A549 (cell line): Measurements from ENCODE around the gene ANKRD39. TPM values are rescaled to one million over a fixed set of nuclear protein-coding genes. Genes with fewer than 3 reads are reported as not detected.

ENCODE experiments used
- ATAC-seq, 2 experiments: fragments of 200-7000 bp in 1 of 2; fragments of >200 bp in 1 of 2; cut with Nextera tagmentation in 1 of 2; cut with Tn5 transposase in 1 of 2; 3 replicates each; pipeline versions ENCODE4 v1.8.0 to v1.9.1; 2018 to 2020; ENCODE audit warnings: mild to moderate bottlenecking in 1 of 2, moderate library complexity in 1 of 2
- CTCF ChIA-PET: fragments of 300-600 bp; sonication (Branson Sonifier 250); formaldehyde crosslinking; extraction: SDS; loops from one replicate; lab custom pipeline; 2021; ENCODE audit warnings: antibody characterized with exemption, inconsistent platforms; lab: Yijun Ruan, JAX
- POLR2A ChIA-PET: fragments of 350-600 bp; formaldehyde crosslinking; extraction: SDS; loops from one replicate; lab custom pipeline; 2021; ENCODE audit warnings: antibody characterized with exemption, inconsistent platforms; lab: Yijun Ruan, JAX
- DNase-seq, 2 experiments: peaks; one replicate each; pipeline versions ENCODE4 v3.0.0 to v3.0.0-alpha.2; 2011 to 2016; ENCODE audit warnings: low read depth in 1 of 2, low spot score in 1 of 2
- FAIRE-seq: peaks from 2 replicates; lab custom pipeline; 2011; peaks lifted over from hg19 to GRCh38; lab: Jason Lieb, UNC
- H3K27ac ChIP-seq, 2 experiments: fragments of >200 bp; sonication (Bioruptor Twin); formaldehyde crosslinking; 3 replicates each; pipeline ENCODE4 v1.5.1; 2016 to 2017
- H3K4me1 ChIP-seq: fragments of >200 bp; sonication (Bioruptor Twin); formaldehyde crosslinking; 3 replicates; pipeline ENCODE4 v1.6.1; 2016
- H3K4me2 ChIP-seq: fragments of >200 bp; sonication (Bioruptor Twin); formaldehyde crosslinking; 3 replicates; pipeline ENCODE4 v1.6.1; 2016
- H3K4me3 ChIP-seq: fragments of >200 bp; sonication (Bioruptor Twin); formaldehyde crosslinking; 3 replicates; pipeline ENCODE4 v1.5.1; 2016
- H3K9me3 ChIP-seq: fragments of >200 bp; sonication (Bioruptor Twin); formaldehyde crosslinking; 3 replicates; pipeline ENCODE4 v1.6.1; 2016
- EHMT2 ChIP-seq: fragments of 200-600 bp; sonication (generic); IDR thresholded peaks from 2 replicates; pipeline ENCODE4 v1.6.1; 2016; ENCODE audit warnings: antibody characterized with exemption, low read depth, mild to moderate bottlenecking, moderate library complexity
- GATA3 ChIP-seq: IDR thresholded peaks from 2 replicates; pipeline ENCODE4 v1.6.1; 2012; ENCODE audit warnings: borderline replicate concordance
- HOXB13 ChIP-seq: fragments of 250-450 bp; sonication (Bioruptor Pico); IDR thresholded peaks from 2 replicates; pipeline ENCODE4 v1.5.0; 2020; ENCODE audit warnings: low read depth, mild to moderate bottlenecking, moderate library complexity
- HOXB5 ChIP-seq: fragments of 250-450 bp; sonication (Bioruptor Pico); IDR thresholded peaks from 2 replicates; pipeline ENCODE4 v1.5.0; 2020; ENCODE audit warnings: mild to moderate bottlenecking, moderate library complexity
- ZSCAN20 ChIP-seq: fragments of 250-450 bp; sonication (Bioruptor Pico); IDR thresholded peaks from 2 replicates; pipeline ENCODE4 v1.8.0; 2022; ENCODE audit warnings: mild to moderate bottlenecking, moderate library complexity
- WGBS: methylation state at CpG from one replicate; pipeline ENCODE4 v1.1.6; 2017; ENCODE audit errors: missing lambda C conversion rate; 5-methylcytosine and 5-hydroxymethylcytosine counted together
- polyA plus RNA-seq, 4 experiments: library from polyadenylated mRNA; depleted of rRNA in 3 of 4; stranded (reverse); fragments of >200 nt; fragmentation: RNase III in 1 of 4; extraction: RNeasy Plus Mini Kit Qiagen cat#74134 plus additional on column Dnase treatment in 1 of 4; gene quantifications; 2 replicates in 3 of 4; 3 replicates in 1 of 4; pipeline ENCODE4 v1.2.3, GENCODE V29; 2011 to 2017
- TF ChIP-seq, protein P1 (sequence below): IDR thresholded peaks from 2 replicates; pipeline ENCODE4 v1.6.1; 2012
- TF ChIP-seq, protein P2 (sequence below): fragments of >200 bp; sonication (Bioruptor Twin); formaldehyde crosslinking; IDR thresholded peaks from 3 replicates; pipeline ENCODE4 v1.5.1; 2016
- TF ChIP-seq, protein P3 (sequence below): fragments of 200-600 bp; sonication (generic); IDR thresholded peaks from 2 replicates; pipeline ENCODE4 v1.6.1; 2016; ENCODE audit warnings: antibody characterized with exemption, mild to moderate bottlenecking, moderate library complexity
- TF ChIP-seq, protein P4 (sequence below): fragments of 250-450 bp; sonication (Bioruptor Pico); IDR thresholded peaks from 2 replicates; pipeline ENCODE4 v1.5.0; 2021; ENCODE audit warnings: mild to moderate bottlenecking, moderate library complexity, borderline replicate concordance

Gene ANKRD39
- polyA plus RNA-seq, 2 of the 4 experiments (the other 2 are of a cell fraction): 6.3 to 16.4 TPM

DNA sequence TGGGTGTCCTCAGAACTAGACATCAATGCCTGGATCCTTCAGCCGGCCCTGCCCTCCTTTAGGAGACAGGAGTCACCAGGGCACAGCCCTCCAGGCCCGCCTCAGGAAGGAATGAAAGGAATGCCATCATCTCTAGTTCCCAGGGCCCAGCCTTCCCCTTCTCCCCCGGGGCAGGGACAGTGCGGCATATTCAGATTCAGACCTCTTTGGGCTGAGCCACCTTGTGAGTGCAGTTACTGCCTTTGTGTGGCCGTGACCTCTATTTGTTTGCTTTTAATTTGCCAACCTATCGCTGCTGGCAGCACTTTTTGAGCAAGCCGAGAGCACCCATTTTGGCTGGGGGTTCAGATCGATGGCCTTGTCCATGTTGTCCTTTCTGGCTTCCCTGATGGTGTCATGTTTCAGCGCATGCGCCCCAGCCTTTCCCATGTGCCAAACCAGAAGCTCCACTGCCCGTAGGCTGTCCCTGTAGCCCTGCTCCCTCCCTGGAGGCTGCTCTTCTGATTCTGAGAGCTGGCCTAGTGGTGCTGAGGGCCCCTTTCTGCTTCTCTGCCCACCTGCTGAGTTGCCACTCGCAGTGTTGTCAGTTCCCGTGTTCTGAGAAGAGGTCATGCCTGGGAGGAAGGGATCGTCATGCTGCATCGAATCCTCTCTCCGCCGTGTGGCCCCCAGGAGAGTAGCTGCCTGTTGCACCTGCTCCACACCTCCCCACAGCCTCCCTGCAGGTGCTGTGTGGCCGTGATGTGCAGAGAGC, 24.9 kb downstream of the ANKRD39 start:
- H3K27ac ChIP-seq: peak overlapping the region; percentile 59 to 78
- no peak overlapping the region for H3K4me3 ChIP-seq
- ATAC-seq: peak; percentile 84 to 90
- H3K4me1 ChIP-seq: peaks cover 22% of the 10 kb centered on the region
- H3K9me3 ChIP-seq: no peaks in the 10 kb centered on the region
- no peak for FAIRE-seq
- DNase-seq: peak; percentile 54 to 67
- whole genome bisulfite sequencing: 52% methylated on average over 16 of the region's 18 CpGs
- no peak for TF ChIP-seq HOXB13 (CRISPR knock-in tag)
- TF ChIP-seq, protein P1, sequence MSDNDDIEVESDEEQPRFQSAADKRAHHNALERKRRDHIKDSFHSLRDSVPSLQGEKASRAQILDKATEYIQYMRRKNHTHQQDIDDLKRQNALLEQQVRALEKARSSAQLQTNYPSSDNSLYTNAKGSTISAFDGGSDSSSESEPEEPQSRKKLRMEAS: 0 out of 2 replicates have a peak, but pooled peaks have one; percentile 16
- TF ChIP-seq EHMT2: no peak
- 0 out of 2 replicates have a peak, but pooled peaks have one; percentile 29 for TF ChIP-seq HOXB5 (CRISPR knock-in tag)
- TF ChIP-seq, protein P2, sequence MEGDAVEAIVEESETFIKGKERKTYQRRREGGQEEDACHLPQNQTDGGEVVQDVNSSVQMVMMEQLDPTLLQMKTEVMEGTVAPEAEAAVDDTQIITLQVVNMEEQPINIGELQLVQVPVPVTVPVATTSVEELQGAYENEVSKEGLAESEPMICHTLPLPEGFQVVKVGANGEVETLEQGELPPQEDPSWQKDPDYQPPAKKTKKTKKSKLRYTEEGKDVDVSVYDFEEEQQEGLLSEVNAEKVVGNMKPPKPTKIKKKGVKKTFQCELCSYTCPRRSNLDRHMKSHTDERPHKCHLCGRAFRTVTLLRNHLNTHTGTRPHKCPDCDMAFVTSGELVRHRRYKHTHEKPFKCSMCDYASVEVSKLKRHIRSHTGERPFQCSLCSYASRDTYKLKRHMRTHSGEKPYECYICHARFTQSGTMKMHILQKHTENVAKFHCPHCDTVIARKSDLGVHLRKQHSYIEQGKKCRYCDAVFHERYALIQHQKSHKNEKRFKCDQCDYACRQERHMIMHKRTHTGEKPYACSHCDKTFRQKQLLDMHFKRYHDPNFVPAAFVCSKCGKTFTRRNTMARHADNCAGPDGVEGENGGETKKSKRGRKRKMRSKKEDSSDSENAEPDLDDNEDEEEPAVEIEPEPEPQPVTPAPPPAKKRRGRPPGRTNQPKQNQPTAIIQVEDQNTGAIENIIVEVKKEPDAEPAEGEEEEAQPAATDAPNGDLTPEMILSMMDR: no peak
- ChIA-PET CTCF (interaction anchor here (0.6 to 2.6 kb wide), 7 partner anchors 12 to 279 kb away, joined by 3 to 9 read pairs (median 5); partner anchors contain the start of genes ANKRD39 and CNNM3), POLR2A (no interaction called here)
- H3K4me2 ChIP-seq: peak overlapping the region; percentile 53

DNA sequence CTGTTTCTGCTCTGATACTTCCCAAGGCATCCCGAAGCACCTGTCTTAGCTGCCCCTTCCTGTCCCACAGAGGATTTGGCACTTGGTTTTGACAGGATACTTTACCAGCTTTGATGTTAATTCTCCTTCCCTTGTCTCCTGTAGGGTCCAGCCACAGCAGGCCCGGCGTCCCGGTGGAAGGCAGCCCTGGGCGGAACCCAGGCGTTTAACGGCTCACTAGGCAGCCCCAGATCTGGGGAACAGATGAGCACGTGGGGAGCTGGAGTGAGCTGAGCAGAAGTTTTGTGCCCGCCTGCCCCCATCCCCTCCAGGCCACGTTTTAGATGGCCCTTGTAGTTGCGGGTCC, 25.4 kb downstream of the ANKRD39 start:
- ATAC-seq: 0 out of 6 replicates have a peak, but pooled peaks of 1 of the 2 experiments have one; percentile 15
- FAIRE-seq: no peak
- Histone ChIP-seq H3K4me2 (peak overlapping the region; percentile 53), H3K27ac (peak overlapping the region; percentile 59 to 78; a peak in 5 of 6 replicates), H3K4me1 (peaks cover 22% of the 10 kb centered on the region), H3K4me3 (no peak overlapping the region), H3K9me3 (no peaks in the 10 kb centered on the region)
- ChIA-PET CTCF (interaction anchor here (1.2 to 2.6 kb wide), 5 partner anchors 12 to 36 kb away, joined by 3 to 9 read pairs (median 5); partner anchors contain the start of genes ANKRD39 and CNNM3), POLR2A (interaction anchor here (0.6 kb wide), 1 partner anchor 97 kb away, joined by 4 read pairs; no protein-coding TSS in a partner anchor)
- WGBS: 77% methylated on average over 11 of the region's 11 CpGs
- no peak for DNase-seq
- TF ChIP-seq ZSCAN20 (CRISPR knock-in tag): no peak

DNA sequence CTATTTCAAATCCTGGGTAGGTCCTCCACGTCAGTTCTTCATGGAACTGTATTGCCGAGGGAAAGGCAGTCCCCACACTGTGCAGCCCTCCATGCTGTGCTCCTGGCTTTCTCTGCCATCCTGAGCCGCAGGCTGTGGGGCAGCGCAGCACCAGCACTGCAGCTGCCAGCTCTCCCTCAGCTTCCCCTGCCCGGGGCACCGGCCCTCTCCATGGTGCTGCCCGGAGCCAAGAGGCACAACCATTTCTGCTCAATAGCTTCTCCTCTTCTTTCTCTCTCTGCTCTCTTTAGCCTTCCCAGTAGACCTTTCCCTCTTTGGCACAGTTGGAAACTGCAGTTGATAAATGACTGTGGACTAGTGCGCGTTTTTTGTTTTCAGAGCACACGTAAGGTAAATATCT, 26.1 kb downstream of the ANKRD39 start:
- ATAC-seq: peak; percentile 33 to 34; a peak in 4 of 6 replicates
- CTCF ChIA-PET: interaction anchor here (1.0 to 2.6 kb wide), 6 partner anchors 11 to 281 kb away, joined by 3 to 9 read pairs (median 4); partner anchors contain the start of gene ANKRD39
- POLR2A ChIA-PET: interaction anchor here (0.6 kb wide), 1 partner anchor 96 kb away, joined by 4 read pairs; no protein-coding TSS in a partner anchor
- no peak for DNase-seq
- FAIRE-seq: no peak
- TF ChIP-seq GATA3: no peak
- TF ChIP-seq, protein P3, sequence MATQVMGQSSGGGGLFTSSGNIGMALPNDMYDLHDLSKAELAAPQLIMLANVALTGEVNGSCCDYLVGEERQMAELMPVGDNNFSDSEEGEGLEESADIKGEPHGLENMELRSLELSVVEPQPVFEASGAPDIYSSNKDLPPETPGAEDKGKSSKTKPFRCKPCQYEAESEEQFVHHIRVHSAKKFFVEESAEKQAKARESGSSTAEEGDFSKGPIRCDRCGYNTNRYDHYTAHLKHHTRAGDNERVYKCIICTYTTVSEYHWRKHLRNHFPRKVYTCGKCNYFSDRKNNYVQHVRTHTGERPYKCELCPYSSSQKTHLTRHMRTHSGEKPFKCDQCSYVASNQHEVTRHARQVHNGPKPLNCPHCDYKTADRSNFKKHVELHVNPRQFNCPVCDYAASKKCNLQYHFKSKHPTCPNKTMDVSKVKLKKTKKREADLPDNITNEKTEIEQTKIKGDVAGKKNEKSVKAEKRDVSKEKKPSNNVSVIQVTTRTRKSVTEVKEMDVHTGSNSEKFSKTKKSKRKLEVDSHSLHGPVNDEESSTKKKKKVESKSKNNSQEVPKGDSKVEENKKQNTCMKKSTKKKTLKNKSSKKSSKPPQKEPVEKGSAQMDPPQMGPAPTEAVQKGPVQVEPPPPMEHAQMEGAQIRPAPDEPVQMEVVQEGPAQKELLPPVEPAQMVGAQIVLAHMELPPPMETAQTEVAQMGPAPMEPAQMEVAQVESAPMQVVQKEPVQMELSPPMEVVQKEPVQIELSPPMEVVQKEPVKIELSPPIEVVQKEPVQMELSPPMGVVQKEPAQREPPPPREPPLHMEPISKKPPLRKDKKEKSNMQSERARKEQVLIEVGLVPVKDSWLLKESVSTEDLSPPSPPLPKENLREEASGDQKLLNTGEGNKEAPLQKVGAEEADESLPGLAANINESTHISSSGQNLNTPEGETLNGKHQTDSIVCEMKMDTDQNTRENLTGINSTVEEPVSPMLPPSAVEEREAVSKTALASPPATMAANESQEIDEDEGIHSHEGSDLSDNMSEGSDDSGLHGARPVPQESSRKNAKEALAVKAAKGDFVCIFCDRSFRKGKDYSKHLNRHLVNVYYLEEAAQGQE: peak; percentile 74
- TF ChIP-seq, protein P4, sequence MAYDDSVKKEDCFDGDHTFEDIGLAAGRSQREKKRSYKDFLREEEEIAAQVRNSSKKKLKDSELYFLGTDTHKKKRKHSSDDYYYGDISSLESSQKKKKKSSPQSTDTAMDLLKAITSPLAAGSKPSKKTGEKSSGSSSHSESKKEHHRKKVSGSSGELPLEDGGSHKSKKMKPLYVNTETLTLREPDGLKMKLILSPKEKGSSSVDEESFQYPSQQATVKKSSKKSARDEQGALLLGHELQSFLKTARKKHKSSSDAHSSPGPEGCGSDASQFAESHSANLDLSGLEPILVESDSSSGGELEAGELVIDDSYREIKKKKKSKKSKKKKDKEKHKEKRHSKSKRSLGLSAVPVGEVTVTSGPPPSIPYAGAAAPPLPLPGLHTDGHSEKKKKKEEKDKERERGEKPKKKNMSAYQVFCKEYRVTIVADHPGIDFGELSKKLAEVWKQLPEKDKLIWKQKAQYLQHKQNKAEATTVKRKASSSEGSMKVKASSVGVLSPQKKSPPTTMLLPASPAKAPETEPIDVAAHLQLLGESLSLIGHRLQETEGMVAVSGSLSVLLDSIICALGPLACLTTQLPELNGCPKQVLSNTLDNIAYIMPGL (CRISPR knock-in tag): no peak
- 89% methylated on average over 10 of the region's 10 CpGs for WGBS
- Histone ChIP-seq H3K27ac (peak overlapping the region in 1 of 2 experiments; percentile 78; a peak in 2 of 6 replicates), H3K4me2 (no peak overlapping the region), H3K4me1 (peaks cover 22% of the 10 kb centered on the region), H3K4me3 (no peak overlapping the region), H3K9me3 (no peaks in the 10 kb centered on the region)
